Measurements from ENCODE around the gene CD58.

GRCh38 chr1:116476321-116476720 lies 94.5 kb downstream of the CD58 start:
- TF ChIP-seq CTCF (conservative IDR thresholded peaks at IDR 0.05) (no peak), EZH2 (IDR thresholded peaks at IDR 0.05; ENCODE audit: low read depth) (no peak)
